ENCODE measurements around the gene GTPBP1. TPM values are rescaled to one million over a fixed set of nuclear protein-coding genes. Genes with fewer than 3 reads are reported as not detected.

The GTPBP1 gene
- total and polyA plus RNA-seq, 2 donors (not counting 3 experiments of a cell fraction or from before 2014, with no cell fraction given): 29.8 to 50.3 TPM

GRCh38 chr22:38675833-38676232 is 29.9 kb upstream of the GTPBP1 start:
- H3K9ac ChIP-seq (replicated peaks; ENCODE audit: extremely low read depth, insufficient read depth, low read length): no peak overlapping the region
- TF ChIP-seq JUN (IDR thresholded peaks at IDR 0.05; ENCODE audit: borderline replicate concordance, insufficient read depth, insufficient read length, low read depth) (no peak), POLR2A (IDR thresholded peaks at IDR 0.05; ENCODE audit: low read depth, low read length) (no peak), FOS (IDR thresholded peaks at IDR 0.05; ENCODE audit: borderline replicate concordance, insufficient read depth, low read length) (no peak), MAX (IDR thresholded peaks at IDR 0.05; ENCODE audit: insufficient read depth, insufficient read length) (no peak), EZH2 (IDR thresholded peaks at IDR 0.05; ENCODE audit: borderline replicate concordance, low read depth, low read length, severe bottlenecking) (no peak), CTCF (IDR thresholded peaks at IDR 0.05; ENCODE audit: extremely low read depth in 1 of 2, insufficient read depth in 1 of 2, low read depth in 1 of 2, low read length in 2 of 2) (no peak), MYC (IDR thresholded peaks at IDR 0.05; ENCODE audit: low read depth, low read length) (no peak), POLR2AphosphoS5 (IDR thresholded peaks at IDR 0.05; ENCODE audit: insufficient read depth, low read depth, low read length) (no peak), GATA2 (IDR thresholded peaks at IDR 0.05; ENCODE audit: insufficient read depth, insufficient read length, low read depth, low read length) (no peak)
- H3K9me3 ChIP-seq (replicated peaks; ENCODE audit: control insufficient read depth, insufficient read depth, low read length): no peaks in the 10 kb centered on the region
- CTCF ChIA-PET: interaction anchor here (1.4 kb wide), 1 partner anchor 11 kb away, joined by 3 read pairs; no protein-coding TSS in a partner anchor
- H2AFZ ChIP-seq (ENCODE audit: low read depth, low read length): no peak overlapping the region
- no TSS peak for BruUV-seq (replicated peaks)
- H3K4me3 ChIP-seq (replicated peaks in 1 of 3; ENCODE audit: insufficient read depth in 1 of 3, low read depth in 1 of 3, low read length in 3 of 3): no peak overlapping the region
- no peak overlapping the region for H3K27ac ChIP-seq (ENCODE audit: insufficient read depth, low read depth, low read length)
- DNase-seq (ENCODE audit: low read depth, low spot score) (no peak), FAIRE-seq (no peak)
- no peaks in the 10 kb centered on the region for H3K4me1 ChIP-seq (ENCODE audit: control insufficient read depth, extremely low read depth, insufficient read depth, low read length)
- H3K36me3 ChIP-seq (ENCODE audit: control insufficient read depth in 2 of 2, extremely low read depth in 1 of 2, insufficient read depth in 2 of 2, low read length in 2 of 2): peaks cover 0 to 12% of the 10 kb centered on the region in 2 experiments
- H3K9me1 ChIP-seq (replicated peaks; ENCODE audit: control insufficient read depth, extremely low read depth, insufficient read depth, low read length): no peaks in the 10 kb centered on the region
- dilution Hi-C loops (cut with MboI; ENCODE audit: extremely low pct_ligation_motif_present, low sequenced_read_pairs) (no loop called here), intact Hi-C loops (cut with micrococcal nuclease) (no loop called here)
- no peaks in the 10 kb centered on the region for H4K20me1 ChIP-seq (replicated peaks; ENCODE audit: control insufficient read depth, extremely low read depth, insufficient read depth, low read length)
- H3K4me2 ChIP-seq (ENCODE audit: insufficient read depth, low read length): no peak overlapping the region
- POLR2A ChIA-PET: no interaction called here
- H3K79me2 ChIP-seq (ENCODE audit: control insufficient read depth, insufficient read depth, low read length): no peaks in the 10 kb centered on the region
- no peaks in the 10 kb centered on the region for H3K27me3 ChIP-seq (ENCODE audit: control insufficient read depth in 2 of 2, insufficient read depth in 2 of 2, low read length in 2 of 2)
